ENCODE measurements around the gene WRAP73. TPM values are rescaled to one million over a fixed set of nuclear protein-coding genes. Genes with fewer than 3 reads are reported as not detected.

Gene WRAP73
- total and polyA plus RNA-seq, 9 of the 15 experiments (the other 6 are each of a cell fraction or from before 2014, with no cell fraction given), result 4.3 to 51.8 (median 30.1) TPM

GRCh38 chr1:3593334-3593733, 56.6 kb downstream of the WRAP73 start:
- Histone ChIP-seq H3K4me1 (replicated peaks in 1 of 2; ENCODE audit: control insufficient read depth in 2 of 2, insufficient read depth in 2 of 2, low read length in 2 of 2) (peaks cover 0 to 43% of the 10 kb centered on the region in 2 experiments; a peak in 3 of 5 replicates), H3K4me3 (no peak overlapping the region), H3K27ac (ENCODE audit: extremely low read depth, low read depth, low read length) (no peak overlapping the region), H3K27me3 (ENCODE audit: control insufficient read depth in 2 of 2, insufficient read depth in 2 of 2, low read length in 2 of 2) (peaks cover 44 to 76% of the 10 kb centered on the region in 2 experiments; a peak in 4 of 5 replicates), H3K79me2 (ENCODE audit: control insufficient read depth, insufficient read depth, low read length) (no peaks in the 10 kb centered on the region), H3K9me3 (replicated peaks; ENCODE audit: control insufficient read depth, insufficient read depth, low read depth, low read length) (no peaks in the 10 kb centered on the region), H3K4me2 (ENCODE audit: insufficient read depth, low read length) (no peak overlapping the region), H4K20me1 (replicated peaks; ENCODE audit: control insufficient read depth, insufficient read depth, low read length) (peaks cover 15% of the 10 kb centered on the region), H3K36me3 (ENCODE audit: control insufficient read depth, insufficient read depth, low read length) (no peaks in the 10 kb centered on the region), H3K9me1 (ENCODE audit: control insufficient read depth, insufficient read depth, low read length) (no peaks in the 10 kb centered on the region), H3K9ac (ENCODE audit: insufficient read depth in 1 of 2, low read depth in 2 of 2, low read length in 2 of 2) (no peak overlapping the region), H2AFZ (ENCODE audit: low read depth, low read length) (no peak overlapping the region)
- CTCF ChIA-PET (ENCODE audit: low intra/inter-chr PET ratio), result no interaction called here
- WGBS (ENCODE audit: insufficient coverage, low coverage, missing lambda C conversion rate), result 15% methylated on average over 12 of the region's 17 CpGs
- POLR2A ChIA-PET, result no interaction called here
- intact Hi-C loops (cut with micrococcal nuclease) (no loop called here), in situ Hi-C loops (cut with MboI) (no loop called here)
- no peak for DNase-seq (ENCODE audit: extremely low read depth in 1 of 4, low spot score in 3 of 4)
- BruUV-seq (replicated peaks), result no TSS peak
- ATAC-seq, result no peak
- FAIRE-seq, result no peak
- TF ChIP-seq ZNF274 (IDR thresholded peaks at IDR 0.05; ENCODE audit: borderline replicate concordance, low read depth, low read length), result no peak
- TF ChIP-seq, protein P1, sequence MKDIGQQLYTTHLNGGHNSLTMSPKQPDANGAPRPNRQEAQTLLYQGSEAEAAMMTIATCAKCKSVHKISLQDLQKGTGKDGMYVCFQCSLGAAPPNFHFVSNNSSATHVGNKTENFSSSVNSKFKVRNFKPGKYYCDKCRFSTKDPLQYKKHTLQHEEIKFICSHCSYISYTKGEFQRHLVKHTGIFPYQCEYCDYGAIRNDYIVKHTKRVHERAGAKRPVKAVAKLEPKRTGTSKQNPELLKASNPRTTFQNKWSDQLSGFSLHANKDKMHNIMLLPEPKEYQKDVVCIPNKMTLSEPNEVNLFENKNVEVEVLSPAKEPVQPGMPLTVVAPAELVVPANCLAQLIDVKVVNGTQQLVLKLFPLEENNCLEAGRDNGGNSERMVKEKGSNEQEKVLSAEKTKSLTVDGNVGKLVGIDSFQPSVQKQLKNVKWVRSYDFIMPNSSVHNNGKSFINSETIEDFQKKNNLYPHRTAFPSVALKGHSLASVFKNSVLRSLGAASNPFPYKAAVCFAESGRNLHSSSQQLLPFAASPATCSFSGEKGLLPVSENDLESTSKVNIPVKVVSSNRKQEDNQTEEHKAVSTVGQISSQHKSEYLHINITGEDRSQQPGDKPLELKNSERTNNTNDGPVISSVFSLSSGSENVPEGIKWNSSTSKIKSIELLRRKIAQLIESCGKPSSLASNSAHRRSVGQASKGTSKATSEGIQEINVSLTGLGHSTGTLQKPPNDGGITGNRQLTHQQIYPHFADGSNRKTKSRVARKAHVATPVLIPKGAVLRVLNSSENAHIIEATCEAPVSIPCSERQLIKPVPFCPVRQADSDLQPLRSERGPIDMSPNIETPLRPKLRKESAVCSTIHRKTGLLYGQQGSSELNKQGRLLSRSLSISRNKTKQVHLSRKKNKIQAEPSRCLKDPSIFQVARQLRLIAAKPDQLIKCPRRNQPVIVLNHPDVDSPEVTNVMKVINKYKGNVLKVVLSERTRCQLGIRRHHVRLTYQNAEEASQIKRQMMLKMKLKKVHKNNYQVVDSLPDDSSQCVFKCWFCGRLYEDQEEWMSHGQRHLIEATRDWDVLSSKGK (CRISPR knock-in tag; IDR thresholded peaks at IDR 0.05), result no peak
- TF ChIP-seq SRF (CRISPR knock-in tag; IDR thresholded peaks at IDR 0.05), result no peak
- TF ChIP-seq, protein P2, sequence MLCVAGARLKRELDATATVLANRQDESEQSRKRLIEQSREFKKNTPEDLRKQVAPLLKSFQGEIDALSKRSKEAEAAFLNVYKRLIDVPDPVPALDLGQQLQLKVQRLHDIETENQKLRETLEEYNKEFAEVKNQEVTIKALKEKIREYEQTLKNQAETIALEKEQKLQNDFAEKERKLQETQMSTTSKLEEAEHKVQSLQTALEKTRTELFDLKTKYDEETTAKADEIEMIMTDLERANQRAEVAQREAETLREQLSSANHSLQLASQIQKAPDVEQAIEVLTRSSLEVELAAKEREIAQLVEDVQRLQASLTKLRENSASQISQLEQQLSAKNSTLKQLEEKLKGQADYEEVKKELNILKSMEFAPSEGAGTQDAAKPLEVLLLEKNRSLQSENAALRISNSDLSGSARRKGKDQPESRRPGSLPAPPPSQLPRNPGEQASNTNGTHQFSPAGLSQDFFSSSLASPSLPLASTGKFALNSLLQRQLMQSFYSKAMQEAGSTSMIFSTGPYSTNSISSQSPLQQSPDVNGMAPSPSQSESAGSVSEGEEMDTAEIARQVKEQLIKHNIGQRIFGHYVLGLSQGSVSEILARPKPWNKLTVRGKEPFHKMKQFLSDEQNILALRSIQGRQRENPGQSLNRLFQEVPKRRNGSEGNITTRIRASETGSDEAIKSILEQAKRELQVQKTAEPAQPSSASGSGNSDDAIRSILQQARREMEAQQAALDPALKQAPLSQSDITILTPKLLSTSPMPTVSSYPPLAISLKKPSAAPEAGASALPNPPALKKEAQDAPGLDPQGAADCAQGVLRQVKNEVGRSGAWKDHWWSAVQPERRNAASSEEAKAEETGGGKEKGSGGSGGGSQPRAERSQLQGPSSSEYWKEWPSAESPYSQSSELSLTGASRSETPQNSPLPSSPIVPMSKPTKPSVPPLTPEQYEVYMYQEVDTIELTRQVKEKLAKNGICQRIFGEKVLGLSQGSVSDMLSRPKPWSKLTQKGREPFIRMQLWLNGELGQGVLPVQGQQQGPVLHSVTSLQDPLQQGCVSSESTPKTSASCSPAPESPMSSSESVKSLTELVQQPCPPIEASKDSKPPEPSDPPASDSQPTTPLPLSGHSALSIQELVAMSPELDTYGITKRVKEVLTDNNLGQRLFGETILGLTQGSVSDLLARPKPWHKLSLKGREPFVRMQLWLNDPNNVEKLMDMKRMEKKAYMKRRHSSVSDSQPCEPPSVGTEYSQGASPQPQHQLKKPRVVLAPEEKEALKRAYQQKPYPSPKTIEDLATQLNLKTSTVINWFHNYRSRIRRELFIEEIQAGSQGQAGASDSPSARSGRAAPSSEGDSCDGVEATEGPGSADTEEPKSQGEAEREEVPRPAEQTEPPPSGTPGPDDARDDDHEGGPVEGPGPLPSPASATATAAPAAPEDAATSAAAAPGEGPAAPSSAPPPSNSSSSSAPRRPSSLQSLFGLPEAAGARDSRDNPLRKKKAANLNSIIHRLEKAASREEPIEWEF (CRISPR knock-in tag; IDR thresholded peaks at IDR 0.05), result no peak
- no peak for TF ChIP-seq CTBP1 (IDR thresholded peaks at IDR 0.05; ENCODE audit: borderline replicate concordance)
- TF ChIP-seq RFX5 (IDR thresholded peaks at IDR 0.05; ENCODE audit: low read depth, low read length), result no peak
- TF ChIP-seq POLR2G (IDR thresholded peaks at IDR 0.05; ENCODE audit: low read depth, low read length), result no peak
- no peak for TF ChIP-seq PHB (CRISPR knock-in tag; IDR thresholded peaks at IDR 0.05)
- TF ChIP-seq TSHZ1 (CRISPR knock-in tag; IDR thresholded peaks at IDR 0.05), result no peak
- no peak for TF ChIP-seq KDM5B (IDR thresholded peaks at IDR 0.05; ENCODE audit: insufficient replicate concordance, low read depth, low read length)
